ENCODE data around the gene MYO1D.
"Not testable (repeated sequence)": the region's sequence is repeated elsewhere in the genome, so short reads cannot be mapped to it uniquely, and the experiment has no call there.

The MYO1D gene

DNA sequence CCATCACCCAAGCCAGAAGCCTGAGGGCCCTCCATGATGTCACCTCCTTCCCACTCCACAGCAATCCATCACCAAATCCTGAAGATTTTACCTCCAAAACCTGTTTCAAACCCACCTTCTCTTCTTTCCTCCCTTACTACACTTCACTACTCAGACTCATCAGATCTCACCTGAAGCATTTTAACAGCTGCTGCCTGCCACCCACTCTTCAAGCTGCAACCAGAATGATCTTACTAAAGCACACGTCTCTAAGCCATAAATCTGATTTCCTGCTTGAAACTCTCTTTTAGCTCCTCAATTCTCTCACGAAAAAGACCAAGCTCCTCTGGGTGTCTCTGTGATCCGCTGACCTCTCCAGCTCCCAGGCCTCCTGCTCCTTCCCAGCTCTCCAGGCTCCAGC lies 343.6 kb downstream of the MYO1D start:
- no peak for DNase-seq (ENCODE audit: low read depth)
- TF ChIP-seq, protein P1, sequence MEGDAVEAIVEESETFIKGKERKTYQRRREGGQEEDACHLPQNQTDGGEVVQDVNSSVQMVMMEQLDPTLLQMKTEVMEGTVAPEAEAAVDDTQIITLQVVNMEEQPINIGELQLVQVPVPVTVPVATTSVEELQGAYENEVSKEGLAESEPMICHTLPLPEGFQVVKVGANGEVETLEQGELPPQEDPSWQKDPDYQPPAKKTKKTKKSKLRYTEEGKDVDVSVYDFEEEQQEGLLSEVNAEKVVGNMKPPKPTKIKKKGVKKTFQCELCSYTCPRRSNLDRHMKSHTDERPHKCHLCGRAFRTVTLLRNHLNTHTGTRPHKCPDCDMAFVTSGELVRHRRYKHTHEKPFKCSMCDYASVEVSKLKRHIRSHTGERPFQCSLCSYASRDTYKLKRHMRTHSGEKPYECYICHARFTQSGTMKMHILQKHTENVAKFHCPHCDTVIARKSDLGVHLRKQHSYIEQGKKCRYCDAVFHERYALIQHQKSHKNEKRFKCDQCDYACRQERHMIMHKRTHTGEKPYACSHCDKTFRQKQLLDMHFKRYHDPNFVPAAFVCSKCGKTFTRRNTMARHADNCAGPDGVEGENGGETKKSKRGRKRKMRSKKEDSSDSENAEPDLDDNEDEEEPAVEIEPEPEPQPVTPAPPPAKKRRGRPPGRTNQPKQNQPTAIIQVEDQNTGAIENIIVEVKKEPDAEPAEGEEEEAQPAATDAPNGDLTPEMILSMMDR (conservative IDR thresholded peaks at IDR 0.05; ENCODE audit: low read depth, low read length): no peak

DNA sequence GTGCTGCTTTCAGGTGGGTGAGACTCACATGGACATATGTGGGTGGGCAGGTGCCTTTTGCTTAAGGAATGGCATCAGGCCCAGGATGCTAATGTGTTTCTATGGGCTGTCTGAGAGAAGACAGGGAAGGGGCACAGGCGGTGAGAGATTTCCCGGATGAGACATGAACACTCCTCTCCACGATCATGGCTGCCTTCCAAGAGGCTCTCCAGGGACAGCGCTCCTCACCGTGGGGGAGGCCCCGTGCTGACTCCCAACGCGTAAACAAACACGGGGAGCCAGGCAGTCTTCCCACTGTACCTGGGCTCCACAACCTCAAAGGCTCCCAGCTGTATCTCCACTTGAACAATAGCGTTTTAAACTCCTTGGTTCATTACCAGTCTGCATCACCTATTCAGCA lies 347.3 kb downstream of the MYO1D start:
- H3K4me3 ChIP-seq (ENCODE audit: low read length): no peak overlapping the region
- no peak for DNase-seq (ENCODE audit: low read depth)
- TF ChIP-seq, protein P1 (conservative IDR thresholded peaks at IDR 0.05; ENCODE audit: low read depth, low read length): no peak

More for the DNA sequence above, 343.6 kb downstream of the MYO1D start:
- no peak overlapping the region for H3K4me3 ChIP-seq (ENCODE audit: low read length)

GRCh38 chr17:32528825-32529224 lies 348.1 kb downstream of the MYO1D start:
- H3K4me3 ChIP-seq (ENCODE audit: low read length): no peak overlapping the region
- no peak for DNase-seq (ENCODE audit: low read depth)
- TF ChIP-seq, protein P1 (conservative IDR thresholded peaks at IDR 0.05; ENCODE audit: low read depth, low read length): no peak

DNA sequence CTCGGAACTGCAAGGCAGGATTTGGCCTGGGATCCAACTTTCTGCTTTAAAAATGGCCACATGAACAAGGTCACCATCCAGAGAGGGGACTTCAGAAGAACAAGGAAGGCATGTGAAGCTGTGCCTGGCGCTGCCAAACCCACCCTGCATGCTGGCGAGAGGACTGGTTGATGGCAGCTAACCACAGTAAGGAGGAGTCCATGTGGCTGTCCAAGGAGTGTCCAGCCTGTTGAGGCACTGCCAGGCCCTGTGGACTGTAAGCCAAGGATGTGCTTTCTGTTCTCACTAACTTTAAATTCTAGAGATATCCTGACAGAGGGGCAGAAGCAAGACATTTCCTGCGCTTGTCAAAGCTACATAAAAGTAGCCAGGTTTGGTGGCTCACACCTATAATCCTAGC lies 349.8 kb downstream of the MYO1D start:
- DNase-seq (ENCODE audit: low read depth): no peak
- TF ChIP-seq, protein P1 (conservative IDR thresholded peaks at IDR 0.05; ENCODE audit: low read depth, low read length): no peak
- H3K4me3 ChIP-seq (ENCODE audit: low read length): no peak overlapping the region

GRCh38 chr17:32525122-32525521 lies 351.8 kb downstream of the MYO1D start:
- DNase-seq (ENCODE audit: low read depth): no peak
- H3K4me3 ChIP-seq (ENCODE audit: low read length): no peak overlapping the region
- TF ChIP-seq, protein P1 (conservative IDR thresholded peaks at IDR 0.05; ENCODE audit: low read depth, low read length): no peak

DNA sequence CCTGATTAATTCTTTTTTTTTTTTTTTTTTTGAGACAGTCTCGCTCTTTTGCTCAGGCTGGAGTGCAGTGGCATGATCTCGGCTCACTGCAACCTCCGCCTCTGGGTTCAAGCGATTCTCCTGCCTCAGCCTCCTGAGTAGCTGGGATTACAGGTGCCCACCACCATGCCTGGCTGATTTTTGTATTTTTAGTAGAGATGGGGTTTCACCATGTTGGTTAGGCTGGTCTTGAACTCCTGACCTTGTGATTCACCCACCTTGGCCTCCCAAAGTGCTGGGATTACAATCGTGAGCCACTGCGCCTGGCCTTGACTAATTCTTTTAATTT lies 352.4 kb downstream of the MYO1D start:
- H3K4me3 ChIP-seq (ENCODE audit: low read length); DNase-seq (ENCODE audit: low read depth): not testable (repeated sequence)

GRCh38 chr17:32523827-32524552 lies 352.9 kb downstream of the MYO1D start:
- TF ChIP-seq, protein P1 (conservative IDR thresholded peaks at IDR 0.05; ENCODE audit: low read depth, low read length): no peak
- no peak overlapping the region for H3K4me3 ChIP-seq (ENCODE audit: low read length)
- DNase-seq (ENCODE audit: low read depth): no peak
